HG03060 (cell line): Measurements from ENCODE around the gene PLEKHA5.
"Not testable (repeated sequence)": the region's sequence is repeated elsewhere in the genome, so short reads cannot be mapped to it uniquely, and the experiment has no call there.

Experiments
- ATAC-seq: cut with Tn5 transposase; IDR thresholded peaks from one replicate; pipeline ENCODE4 v1.9.1; 2021; ENCODE audit warnings: low read depth, moderate number of reproducible peaks; ENCODE audit not compliant: unreplicated experiment

Gene PLEKHA5

DNA sequence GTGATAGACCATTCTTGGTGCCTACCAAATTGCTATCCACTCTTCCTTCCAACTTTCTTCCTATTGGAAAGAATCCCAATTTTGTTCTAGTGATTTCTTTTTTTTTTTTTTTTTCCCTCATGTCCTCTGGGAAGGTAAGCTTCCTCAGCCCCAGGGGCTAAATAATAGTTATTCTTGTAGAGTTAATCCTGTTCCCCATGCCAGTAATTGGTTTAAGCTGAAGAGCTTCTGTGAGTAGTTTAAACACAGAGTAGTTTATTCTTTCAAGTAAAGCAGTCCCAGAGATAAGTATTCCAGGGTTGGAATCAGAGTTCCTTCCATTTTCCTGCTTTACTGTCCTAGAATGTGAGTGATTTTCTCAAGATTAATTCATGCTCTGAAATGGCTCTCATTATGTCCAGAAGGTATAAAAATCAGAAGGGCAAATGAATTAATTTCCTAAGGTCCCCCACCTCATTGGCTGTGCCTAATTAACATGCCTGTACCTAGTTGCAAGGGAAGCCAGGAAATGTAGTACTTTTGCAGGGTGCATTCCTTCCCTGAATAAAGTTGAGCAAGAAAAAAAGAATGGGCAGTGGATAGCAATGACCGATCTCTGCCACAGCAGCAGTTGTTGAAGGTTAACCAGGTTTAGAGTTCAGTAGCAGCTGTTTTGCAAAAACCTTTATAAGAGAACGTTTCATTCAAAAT lies 97.8 kb downstream of the PLEKHA5 start:
- no peak for ATAC-seq

DNA sequence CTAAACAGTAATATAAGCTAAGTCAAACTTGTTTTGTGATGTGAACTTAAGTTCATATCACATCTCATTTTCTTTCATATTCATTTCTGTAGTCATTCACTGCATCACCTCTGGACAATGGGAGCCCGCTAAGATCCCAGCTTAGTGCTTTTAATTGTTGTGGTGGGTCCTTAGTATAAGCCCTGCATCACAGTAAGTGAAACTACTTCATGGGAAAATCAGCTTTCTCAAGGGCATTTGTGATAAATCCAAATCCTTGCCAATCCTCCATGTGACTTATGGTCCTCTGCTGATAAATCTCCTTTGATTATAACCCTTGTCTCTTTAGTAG lies 98.3 kb downstream of the PLEKHA5 start:
- ATAC-seq = no peak

DNA sequence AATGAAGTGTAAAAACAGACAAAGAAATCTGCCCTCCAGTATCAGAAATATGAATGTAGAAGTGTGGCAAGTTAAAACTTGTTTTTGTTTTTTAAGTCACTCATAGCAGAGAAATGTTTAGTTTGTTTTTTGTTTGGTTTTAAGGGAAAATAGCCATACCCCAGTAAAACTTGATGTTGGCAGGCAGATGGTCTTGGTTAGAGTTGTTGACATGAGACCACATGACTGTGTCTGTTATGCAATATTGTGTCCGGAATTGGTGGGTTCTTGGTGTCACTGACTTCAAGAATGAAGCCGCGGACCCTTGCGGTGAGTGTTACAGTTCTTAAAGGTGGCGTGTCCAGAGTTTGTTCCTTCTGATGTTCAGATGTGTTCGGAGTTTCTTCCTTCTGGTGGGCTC lies 99.5 kb downstream of the PLEKHA5 start:
- ATAC-seq = not testable (repeated sequence)

DNA sequence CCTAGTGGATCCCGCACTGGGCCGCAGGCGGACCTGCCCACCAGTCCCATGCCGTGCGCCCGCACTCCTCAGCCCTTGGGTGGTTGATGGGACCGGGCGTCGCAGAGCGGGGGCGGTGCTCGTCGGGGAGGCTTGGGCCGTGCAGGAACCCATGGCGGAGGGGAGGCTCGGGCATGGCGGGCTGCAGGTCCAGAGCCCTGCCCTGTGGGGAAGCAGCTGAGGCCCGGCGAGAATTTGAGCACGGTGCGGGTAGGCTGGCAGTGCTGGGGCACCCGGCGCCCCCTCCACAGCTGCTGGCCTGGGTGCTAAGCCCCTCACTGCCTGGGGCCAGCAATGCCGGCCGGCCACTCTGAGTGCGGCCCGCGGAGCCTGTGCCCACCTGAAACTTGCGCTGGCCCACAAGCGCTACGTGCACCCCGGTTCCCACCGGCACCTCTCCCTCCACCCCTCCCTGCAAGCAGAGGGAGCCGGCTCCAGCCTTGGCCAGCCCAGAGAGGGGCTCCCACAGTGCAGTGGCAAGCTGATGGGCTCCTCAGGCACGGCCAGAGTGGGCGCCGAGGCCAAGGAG lies 100.8 kb downstream of the PLEKHA5 start:
- no peak for ATAC-seq

DNA sequence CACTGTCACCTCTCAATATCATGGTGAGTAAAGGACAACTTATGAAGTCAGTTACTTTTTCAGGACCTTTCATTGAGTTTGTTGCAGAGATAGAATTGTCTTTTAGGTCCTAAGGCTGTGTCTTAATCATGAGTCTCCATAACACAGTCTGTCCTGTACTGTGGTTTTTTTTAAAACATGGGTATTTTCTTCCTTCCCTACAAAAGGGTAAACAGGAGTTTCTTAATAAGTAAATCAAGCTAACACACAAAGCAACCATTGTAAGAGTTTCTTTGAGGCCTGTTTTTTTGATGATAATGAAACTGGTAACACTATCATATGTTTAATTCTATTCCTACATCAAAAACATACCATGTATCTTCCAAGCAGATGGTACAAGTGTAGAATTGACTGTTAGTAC lies 101.4 kb downstream of the PLEKHA5 start:
- ATAC-seq = no peak

DNA sequence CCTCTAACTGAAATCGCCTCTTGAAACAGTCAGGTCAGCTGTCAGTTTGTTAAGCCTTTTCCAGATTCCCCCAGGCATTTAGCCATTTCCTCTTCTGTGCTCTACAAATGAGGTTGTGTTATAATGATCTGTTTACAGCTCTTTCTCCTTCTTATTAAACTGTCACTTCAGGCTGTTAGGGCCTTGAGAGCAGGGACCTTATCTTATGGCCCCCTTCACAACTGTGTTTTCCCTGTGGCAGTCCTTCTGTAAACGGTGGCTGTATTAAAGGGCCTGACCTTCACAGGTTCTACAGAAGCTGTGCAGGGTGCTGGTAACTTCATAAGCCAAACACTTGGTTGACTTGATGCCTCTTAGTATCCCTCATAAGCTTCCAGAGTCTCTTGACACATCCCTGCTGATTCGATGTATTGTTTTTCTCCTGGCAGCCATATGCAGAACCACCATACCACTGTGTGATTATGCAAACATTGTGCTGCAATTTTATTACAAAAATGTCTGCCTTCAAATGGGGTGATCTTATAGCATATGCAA lies 104.7 kb downstream of the PLEKHA5 start:
- ATAC-seq = no peak

DNA sequence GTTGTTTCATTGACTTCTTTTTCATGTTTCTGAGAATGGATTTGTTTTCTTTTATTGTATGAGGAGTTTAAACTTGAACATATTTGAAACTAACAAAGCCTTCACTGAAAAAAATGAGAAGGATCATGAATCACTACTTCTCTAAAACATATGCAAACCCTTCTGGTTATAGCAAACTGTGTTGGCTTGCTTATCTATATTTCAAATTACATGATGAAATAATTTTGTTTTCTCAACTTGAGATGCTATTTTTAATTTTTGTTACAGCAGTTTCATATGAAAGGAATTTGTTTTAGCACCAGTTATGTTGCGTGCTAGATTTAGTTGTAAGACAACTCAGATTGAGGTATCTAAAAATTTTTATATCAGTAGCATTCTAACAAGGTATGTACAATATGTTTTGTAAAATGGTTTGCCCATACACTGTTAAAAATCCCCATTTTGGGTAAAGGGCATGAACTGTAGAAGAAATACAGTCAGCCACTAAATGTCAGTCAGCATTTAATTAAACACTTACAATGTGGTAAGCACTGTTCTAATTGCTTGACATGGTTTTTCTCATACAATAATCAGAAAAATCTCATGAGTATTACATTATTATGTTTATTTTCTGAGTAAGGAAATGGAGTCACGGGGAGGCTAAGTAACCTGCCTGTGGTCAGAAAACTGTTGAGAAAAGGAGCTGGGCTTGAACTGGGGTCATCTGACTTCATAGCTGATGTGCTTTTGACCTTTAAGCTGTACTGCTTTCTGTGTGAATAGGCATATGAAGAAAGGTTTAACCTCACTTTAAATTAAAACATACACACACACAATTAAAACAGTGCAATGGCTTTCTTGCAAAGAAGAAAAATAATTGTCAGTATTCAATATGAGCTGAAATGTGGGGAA lies 105.7 kb downstream of the PLEKHA5 start:
- ATAC-seq = no peak

DNA sequence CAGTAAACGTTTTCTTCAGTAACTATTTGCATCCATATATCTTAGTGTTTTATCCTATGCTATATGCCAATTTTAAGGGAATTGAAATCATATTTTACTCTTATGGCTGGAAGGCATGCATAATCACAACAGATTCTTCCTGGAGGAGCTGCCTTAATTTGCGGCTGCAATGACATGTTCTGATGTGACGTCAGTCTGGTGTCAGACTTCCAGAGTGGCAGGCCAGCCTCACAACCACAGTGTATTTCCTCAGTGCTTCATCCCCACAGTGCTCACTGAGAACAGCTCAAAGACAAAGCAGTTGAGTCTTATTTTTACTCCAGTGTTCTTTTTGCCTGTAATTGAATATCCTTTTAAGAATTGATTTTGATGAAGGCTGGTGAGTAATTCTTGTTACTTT lies 107.1 kb downstream of the PLEKHA5 start:
- ATAC-seq = no peak

DNA sequence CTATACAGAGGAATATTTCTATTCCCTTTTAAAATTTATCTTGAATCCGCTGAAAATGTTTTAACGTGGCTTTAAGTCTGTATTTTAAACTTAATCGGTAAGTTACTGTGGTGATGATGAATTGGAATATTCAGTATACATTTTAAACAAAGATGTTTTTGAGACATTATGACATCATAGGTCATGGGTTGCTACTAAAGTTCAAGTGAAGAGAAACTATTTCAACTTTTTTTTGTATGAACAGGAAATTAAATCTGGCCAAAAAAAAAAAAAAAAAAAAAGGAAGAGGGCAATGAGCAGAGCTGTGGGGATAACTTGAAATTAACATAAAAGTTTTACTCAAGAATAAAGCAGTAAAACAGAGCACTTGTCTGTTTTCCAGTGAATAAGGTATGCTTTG lies 109.0 kb downstream of the PLEKHA5 start:
- ATAC-seq = no peak

DNA sequence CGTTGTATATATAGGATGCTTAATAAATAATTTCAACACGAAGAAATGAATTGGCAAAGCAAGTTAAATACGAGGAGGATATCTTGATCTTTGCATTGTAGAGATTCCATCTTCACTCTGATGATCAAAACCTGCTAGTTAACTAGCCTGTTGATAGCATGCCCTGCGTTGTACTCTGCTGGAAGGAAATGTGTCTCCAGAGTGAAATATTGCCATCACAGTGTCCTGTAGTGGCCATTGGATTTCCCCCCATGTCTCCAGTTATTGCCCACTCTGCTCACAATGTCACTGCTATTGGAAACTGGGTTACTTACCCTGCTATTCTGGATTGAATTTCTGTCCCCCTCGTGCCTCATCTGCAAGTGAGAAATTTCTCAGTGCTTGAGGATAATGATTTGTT lies 109.6 kb downstream of the PLEKHA5 start:
- no peak for ATAC-seq

DNA sequence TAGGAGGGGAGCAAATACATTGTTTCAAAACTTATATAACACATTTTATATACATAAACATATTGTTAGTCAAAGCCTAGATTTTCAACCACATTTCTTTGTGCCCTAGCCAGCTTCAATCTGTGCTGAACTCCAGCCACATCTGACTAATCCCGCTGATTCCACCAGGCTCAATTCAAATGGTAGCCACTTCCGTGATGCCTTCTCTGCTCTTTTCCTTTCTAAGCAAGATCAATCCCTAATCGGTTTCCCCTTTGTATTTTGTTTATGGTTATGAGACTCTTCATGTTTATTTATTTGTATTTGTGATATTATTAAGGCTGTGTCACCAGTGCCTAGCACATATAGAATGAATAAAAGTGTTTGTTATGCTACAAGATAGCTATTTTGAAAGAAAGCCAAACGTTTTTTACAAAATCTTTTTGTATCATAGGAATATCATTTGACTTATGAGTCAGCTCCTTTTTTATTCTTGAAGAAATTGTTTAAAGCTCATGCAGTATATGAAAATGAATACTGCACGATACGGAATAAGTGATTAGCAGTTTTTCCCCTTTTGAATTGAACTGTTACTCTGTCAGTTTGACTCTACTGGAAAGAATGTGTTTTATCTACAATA lies 110.2 kb downstream of the PLEKHA5 start:
- no peak for ATAC-seq

DNA sequence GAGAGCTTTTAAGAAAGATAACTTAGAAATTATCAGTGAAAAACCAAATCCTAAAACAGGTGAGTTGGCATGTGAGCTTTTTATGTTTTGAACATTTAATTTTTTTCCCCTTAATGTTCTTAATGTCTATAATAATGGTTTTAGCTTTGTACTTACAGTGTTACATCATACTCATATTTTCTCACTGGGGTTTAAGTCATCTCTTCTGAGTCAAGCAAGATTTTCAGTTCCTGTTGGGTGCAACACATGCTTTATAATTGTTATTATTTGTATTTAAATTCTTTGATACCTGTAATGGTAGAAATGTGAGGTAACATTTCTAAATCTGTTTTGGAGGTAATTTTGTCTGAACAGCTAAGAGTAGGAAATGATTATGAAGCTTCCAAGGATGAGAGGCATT lies 113.0 kb downstream of the PLEKHA5 start:
- ATAC-seq = no peak

DNA sequence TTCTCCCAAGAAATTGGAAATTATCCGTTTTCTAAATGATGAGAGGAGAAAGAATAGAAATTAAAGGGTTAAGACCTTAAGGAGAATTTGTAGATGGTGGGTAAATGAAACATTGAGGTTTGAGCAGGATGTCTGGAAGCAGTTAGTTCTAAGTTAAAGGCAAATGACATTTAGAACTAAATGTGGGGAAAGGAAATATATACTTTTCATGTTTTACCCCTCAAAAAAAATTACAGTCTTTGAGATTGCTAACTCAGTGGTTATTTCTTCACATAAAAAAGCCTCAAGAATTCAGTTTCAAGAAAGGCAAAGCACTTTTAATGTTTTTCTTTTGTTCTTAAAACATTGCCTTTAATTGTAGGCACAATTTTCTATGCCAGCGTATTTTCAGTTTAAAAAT lies 114.0 kb downstream of the PLEKHA5 start:
- ATAC-seq = no peak

DNA sequence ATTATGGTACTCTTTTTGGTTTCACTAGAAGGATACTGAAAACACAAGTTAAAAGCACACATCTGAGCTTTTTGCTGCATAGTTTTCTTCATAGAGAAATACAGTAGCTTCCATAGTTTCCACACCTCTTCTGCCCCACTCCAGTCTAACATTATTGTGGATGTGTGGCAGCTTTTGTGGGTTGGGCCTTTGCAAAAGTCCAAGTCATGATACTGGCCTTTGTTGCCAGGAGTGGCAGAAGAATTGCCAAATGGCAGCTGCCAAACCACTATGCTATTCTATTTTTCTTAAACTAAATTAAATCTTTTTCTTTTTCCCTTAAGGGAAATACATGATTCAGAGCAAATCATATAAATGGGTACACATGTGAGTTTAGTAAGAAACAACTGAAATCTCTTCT lies 114.8 kb downstream of the PLEKHA5 start:
- ATAC-seq = no peak

DNA sequence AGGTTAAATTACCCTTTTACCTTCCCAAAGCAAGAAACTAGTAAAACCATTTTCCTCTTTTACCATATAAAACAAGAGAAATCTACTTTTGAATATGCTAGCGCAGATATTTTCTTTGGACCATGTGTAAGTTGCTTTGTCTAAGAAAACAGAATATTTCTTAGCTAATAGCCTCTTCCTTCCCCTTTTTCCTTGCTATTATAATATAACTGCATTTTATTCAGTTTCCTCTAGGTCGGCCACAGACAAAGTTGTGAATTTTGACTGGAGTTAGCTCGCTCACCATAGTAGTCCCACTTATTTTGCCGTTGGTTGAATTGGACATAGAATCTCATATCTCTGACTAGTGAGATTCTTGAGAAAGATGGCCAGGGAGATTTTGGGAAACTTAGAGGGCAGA lies 115.6 kb downstream of the PLEKHA5 start:
- no peak for ATAC-seq

DNA sequence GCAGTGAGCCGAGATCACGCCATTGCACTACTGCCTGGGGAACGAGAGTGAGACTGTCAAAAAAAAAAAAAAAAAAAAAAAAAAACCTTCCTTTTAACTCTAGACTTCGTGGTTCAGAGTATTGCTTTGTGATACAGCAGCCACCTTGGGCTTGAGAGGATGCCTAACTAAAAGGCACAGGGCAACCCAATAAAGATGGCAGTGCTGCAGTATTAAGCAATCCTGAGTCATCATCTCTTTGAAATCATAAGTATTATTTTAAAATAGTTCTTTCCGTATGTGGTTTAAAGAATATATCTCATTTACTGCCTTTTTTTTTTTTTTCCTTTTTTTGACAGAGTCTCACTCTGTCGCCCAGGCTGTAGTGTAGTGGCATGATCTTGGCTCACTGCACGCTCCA lies 116.1 kb downstream of the PLEKHA5 start:
- no peak for ATAC-seq

DNA sequence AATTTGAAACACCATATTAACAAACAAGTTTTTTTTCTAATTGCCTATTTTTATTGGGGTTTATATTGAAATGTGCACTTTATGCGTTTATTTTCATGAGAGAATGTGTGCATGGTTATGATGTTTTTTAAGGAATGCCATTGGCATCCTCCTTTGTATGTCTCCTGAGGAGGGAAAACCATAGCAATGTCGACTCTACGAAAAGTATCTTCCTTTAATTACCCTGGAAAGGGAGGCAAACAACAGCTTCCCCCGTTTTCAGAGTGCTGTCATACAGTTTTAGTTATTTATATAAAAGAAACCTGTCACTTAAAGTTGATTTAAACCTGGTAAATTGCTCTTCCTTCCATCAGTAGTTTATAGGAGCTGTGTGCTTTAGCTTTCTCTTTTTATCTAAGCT lies 117.4 kb downstream of the PLEKHA5 start:
- ATAC-seq = no peak

DNA sequence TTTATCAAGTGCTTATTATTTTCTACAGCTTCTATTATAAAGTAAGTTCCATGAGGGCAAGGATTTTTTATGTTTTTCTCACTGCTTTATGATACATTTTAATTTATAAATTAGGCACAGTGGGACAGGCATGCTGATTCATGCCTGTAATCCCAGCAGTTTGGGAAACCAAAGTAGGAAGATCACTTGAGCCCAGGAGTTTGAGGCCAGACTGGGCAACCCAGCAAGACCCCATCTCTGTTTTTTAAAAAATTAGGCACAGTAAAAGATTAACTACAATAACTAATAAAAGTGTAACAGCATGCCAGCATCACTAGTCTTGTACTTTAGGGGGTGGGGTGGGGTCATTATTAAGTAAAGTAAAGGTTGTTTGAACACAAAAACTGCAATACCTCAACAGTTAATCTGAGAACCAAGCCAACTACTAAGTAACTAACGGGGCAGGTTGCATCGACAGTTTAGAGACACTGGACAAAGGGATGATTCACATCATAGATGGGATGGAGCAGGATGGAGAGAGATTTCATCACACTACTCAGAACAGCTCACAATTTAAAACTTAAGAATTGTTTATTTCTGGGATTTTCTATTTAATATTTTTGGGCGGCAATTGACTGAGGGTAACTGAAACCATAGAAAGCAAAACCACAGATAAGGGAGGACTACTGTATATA lies 119.5 kb downstream of the PLEKHA5 start:
- ATAC-seq = no peak

DNA sequence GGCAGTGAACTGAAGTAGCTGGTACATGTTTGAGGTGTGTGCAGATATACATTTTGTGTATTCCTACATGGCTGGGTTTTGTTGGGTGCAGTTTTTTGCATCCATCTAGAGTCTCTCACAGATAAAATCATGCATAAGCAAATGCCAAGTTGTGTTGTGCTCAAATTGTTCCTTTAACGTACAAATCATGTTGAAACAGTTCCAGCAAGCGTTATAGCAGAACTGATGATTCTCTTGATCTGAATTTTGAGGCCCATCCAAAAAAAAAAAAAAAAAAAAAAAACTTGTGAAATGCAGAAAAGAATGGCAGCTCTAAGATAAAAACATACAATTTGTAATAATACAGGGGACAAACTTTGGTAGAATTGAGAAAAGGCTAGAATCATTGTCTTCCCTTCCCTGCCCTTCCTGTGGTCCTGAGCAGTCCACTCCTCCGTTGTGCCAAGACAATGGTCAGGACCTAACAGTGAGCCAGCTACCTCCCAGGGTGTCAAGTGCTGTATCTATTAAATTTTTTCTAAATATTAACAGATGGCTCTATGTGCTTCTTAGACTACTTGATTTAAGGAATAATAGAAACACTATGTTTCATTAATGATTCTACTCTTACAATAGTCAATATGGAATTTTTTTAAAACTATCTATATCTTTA lies 122.1 kb downstream of the PLEKHA5 start:
- ATAC-seq = no peak

DNA sequence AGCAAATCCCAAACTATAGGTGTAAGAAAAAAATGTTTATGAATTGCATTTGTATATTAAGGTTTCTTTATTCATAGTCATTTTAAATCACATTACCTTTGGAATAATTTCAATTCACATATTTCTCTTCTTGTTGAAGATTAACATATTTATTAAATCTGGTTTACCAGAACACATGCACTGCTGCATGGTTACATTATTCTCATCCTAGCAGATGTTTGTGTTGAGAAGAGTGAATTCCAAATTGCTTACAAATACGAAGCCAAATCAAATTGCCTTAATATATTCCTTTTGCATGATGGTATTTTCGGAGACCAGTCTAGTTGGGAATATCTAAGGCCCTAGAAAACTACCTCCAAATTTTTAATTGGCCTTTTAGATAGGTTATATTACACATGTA lies 130.6 kb downstream of the PLEKHA5 start:
- no peak for ATAC-seq
